ENCODE measurements around the gene TMEM163. TPM values are rescaled to one million over a fixed set of nuclear protein-coding genes. Genes with fewer than 3 reads are reported as not detected.
"Not testable (repeated sequence)": the region's sequence is repeated elsewhere in the genome, so short reads cannot be mapped to it uniquely, and the experiment has no call there.

Gene TMEM163
- total RNA-seq, 3 donors from 2014 or later, result 0.41 to 1.5 (median 0.60) TPM

DNA sequence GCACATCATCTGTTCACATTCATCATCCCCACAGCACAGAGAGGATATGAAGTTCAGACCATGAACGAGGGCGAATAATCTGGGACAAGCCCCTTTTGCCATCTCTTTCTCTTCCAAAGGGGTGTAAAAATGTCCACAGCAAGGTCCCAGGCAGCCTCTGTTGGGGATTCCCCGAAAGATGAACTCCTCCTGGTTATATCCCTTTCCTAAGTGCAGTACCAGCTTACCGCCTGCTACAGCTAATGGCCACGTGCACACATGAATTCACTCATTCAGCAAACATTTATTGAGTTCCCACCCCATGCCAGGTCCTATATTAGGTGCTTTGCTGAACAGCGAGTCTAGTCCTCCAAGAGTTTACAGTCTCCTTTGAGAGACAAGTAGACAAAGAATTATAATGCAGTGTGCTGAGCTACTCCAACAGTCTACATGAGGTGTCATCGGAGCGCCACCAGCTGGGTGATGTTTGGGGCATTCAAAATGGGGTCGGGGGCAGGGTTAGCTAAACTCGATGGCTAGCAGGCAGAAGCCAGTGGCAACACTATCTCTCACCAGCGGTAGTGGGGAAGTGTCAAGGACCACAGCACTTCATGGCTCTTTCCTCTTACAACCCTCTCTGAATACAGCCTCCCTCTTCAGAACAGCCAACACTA, 228.9 kb downstream of the TMEM163 start:
- H3K4me1 ChIP-seq (ENCODE audit: low read depth), result no peaks in the 10 kb centered on the region
- H3K36me3 ChIP-seq (ENCODE audit: low read depth), result no peaks in the 10 kb centered on the region
- TF ChIP-seq, protein P1, sequence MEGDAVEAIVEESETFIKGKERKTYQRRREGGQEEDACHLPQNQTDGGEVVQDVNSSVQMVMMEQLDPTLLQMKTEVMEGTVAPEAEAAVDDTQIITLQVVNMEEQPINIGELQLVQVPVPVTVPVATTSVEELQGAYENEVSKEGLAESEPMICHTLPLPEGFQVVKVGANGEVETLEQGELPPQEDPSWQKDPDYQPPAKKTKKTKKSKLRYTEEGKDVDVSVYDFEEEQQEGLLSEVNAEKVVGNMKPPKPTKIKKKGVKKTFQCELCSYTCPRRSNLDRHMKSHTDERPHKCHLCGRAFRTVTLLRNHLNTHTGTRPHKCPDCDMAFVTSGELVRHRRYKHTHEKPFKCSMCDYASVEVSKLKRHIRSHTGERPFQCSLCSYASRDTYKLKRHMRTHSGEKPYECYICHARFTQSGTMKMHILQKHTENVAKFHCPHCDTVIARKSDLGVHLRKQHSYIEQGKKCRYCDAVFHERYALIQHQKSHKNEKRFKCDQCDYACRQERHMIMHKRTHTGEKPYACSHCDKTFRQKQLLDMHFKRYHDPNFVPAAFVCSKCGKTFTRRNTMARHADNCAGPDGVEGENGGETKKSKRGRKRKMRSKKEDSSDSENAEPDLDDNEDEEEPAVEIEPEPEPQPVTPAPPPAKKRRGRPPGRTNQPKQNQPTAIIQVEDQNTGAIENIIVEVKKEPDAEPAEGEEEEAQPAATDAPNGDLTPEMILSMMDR (IDR thresholded peaks at IDR 0.05), result no peak
- DNase-seq (no peak), ATAC-seq (no peak)
- H3K9me3 ChIP-seq, result no peaks in the 10 kb centered on the region
- intact Hi-C loops (cut with DNase I, micrococcal nuclease), result no loop called here
- no peak overlapping the region for H3K4me3 ChIP-seq

DNA sequence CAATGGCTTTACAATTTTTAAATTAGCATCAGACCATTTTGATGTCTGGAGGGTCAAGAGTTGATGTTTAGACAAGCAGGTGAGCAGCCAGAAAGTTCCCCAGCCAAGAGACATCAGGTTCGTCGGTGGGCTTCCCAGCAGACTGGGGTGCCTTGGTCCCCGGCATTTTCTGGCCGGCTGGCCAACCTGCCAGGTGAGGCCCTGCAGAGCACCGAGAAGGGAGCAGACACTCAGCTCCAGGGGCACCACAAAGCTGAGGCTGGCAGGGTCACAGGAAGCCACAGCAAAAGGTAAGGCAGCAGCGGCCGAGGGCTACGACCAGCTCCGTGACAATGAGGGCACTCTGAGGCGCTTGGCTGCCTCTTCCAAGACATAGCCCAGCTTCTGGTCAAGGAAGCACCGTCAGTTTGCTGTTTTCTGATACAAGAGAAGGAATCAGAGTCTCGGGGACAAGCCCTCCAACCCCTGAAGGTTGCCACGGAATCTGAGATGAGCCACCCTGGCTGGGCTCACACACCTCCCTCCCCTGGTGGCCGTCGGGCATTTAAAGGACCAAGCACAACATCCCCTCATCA, 235.9 kb downstream of the TMEM163 start:
- ATAC-seq, result no peak
- Histone ChIP-seq H3K36me3 (ENCODE audit: low read depth) (no peaks in the 10 kb centered on the region), H3K9me3 (no peaks in the 10 kb centered on the region), H3K4me3 (no peak overlapping the region), H3K4me1 (ENCODE audit: low read depth) (no peaks in the 10 kb centered on the region)
- TF ChIP-seq, protein P1 (IDR thresholded peaks at IDR 0.05), result no peak
- intact Hi-C loops (cut with DNase I, micrococcal nuclease), result no loop called here
- DNase-seq, result no peak

DNA sequence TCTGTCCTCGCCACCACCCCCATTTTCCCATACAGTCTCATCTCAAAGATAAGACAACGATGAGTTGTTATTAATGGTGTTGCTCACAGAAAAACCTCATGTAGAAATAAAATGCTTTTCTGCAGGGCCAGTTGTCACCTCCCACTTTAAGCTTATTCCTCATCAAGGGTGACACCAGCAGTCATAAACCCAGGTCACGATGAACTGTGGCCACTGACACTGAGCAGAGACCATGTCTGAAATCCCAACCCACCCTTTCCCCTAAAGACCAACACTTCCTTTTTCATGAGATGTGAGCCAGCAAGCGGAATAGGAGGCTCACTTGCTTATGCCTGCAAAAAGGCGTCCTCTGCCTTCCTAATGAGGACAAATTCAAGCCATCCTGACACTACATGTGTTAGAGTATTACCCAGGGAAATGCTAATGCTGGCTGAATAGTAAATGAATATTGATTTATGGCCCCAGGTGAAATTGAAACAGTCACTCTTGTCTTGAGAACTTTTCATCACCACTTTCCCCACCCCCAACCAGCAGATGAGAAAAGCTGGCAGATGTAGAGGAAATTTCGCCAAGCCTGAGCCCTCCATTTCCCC, 236.6 kb downstream of the TMEM163 start:
- TF ChIP-seq, protein P1 (IDR thresholded peaks at IDR 0.05), result no peak
- intact Hi-C loops (cut with DNase I, micrococcal nuclease), result no loop called here
- no peak for DNase-seq

DNA sequence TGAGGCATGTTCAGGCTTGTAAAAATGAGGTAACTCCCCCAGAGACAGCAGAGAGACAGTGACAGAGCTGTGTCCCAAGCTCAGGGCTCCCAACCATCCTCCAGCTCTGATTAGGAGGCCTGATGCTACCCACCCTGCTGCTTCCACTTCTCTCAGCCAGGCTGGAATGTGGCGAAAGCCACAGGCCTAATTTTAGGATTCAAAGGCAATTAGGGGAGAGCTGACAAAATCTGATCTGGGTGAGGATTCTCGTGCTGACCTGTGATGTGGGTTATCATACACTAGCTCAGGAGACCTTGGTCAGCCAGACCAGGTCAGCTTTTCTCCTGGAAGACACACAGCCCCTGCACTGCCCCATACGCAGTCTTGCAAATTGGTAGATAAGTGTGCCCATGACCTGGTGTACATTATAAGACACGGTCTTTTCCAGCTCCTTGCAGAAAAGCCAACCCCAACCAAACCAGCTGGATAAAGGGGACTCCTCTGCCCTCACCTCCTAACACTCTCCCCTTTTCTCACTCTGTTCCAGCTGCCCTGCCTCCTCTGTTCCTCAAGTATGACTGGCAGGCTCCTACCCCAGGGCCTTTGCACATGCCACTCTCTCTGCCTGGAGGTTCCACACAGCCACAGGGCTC, 239.0 kb downstream of the TMEM163 start:
- no peaks in the 10 kb centered on the region for H3K4me1 ChIP-seq (ENCODE audit: low read depth)
- no peaks in the 10 kb centered on the region for H3K36me3 ChIP-seq (ENCODE audit: low read depth)
- ATAC-seq (no peak), DNase-seq (no peak)
- TF ChIP-seq, protein P1 (IDR thresholded peaks at IDR 0.05), result no peak
- no peaks in the 10 kb centered on the region for H3K9me3 ChIP-seq
- intact Hi-C loops (cut with DNase I, micrococcal nuclease), result no loop called here
- H3K4me3 ChIP-seq, result no peak overlapping the region

More for the DNA sequence above, 236.6 kb downstream of the TMEM163 start:
- Histone ChIP-seq H3K36me3 (ENCODE audit: low read depth) (no peaks in the 10 kb centered on the region), H3K9me3 (no peaks in the 10 kb centered on the region), H3K4me1 (ENCODE audit: low read depth) (no peaks in the 10 kb centered on the region), H3K4me3 (no peak overlapping the region)
- ATAC-seq, result no peak

DNA sequence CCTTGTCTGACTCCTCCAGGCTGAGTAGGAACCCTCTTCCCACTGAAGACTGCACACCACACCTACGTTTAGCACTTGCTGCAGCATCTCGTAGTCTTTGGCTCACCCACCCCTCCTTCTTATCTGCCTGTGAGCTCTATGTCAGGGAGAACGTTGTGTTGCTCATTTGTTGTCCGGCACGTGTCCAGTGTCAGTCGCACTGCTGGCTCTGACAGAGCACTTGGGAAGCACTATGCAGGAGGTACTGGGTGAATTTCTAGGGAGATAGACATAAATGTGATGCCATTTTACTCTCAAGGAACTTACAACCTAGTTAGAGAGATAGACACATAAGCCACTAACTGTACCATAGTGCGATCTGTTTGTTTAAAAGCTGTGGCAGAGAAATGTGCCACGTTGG, 241.8 kb downstream of the TMEM163 start:
- intact Hi-C loops (cut with DNase I, micrococcal nuclease); DNase-seq: not testable (repeated sequence)

More for the DNA sequence above, 241.8 kb downstream of the TMEM163 start:
- H3K4me1 ChIP-seq (ENCODE audit: low read depth); ATAC-seq; H3K4me3 ChIP-seq; H3K36me3 ChIP-seq (ENCODE audit: low read depth); H3K9me3 ChIP-seq: not testable (repeated sequence)
